Activated CD4-positive, CD25-positive, alpha-beta regulatory T cell treated with anti-CD3 and anti-CD28 coated beads, Interleukin-2, amount 50 U/mL, for 24 hours (primary cell): Measurements from ENCODE around the gene TSPAN12.

Experiments
- ATAC-seq, 2 donors: fragments of 150-1000 bp; cut with Tn5 transposase; one replicate each; pipeline ENCODE4 v1.10.0; 2021; ENCODE audit warnings: mild to moderate bottlenecking in 1 of 2, moderate library complexity in 1 of 2

TSPAN12 gene

GRCh38 chr7:120841608-120842007 is 16.3 kb downstream of the TSPAN12 start:
- no peak for ATAC-seq

GRCh38 chr7:120838281-120838682 is 19.7 kb downstream of the TSPAN12 start:
- ATAC-seq: no peak

GRCh38 chr7:120837599-120837998 is 20.3 kb downstream of the TSPAN12 start:
- ATAC-seq: no peak

- ATAC-seq: no peak
These were observed 21.3 kb downstream of the TSPAN12 start for GRCh38 chr7:120836556-120837115.

- no peak for ATAC-seq
These were observed 23.2 kb downstream of the TSPAN12 start for GRCh38 chr7:120834726-120835125.

- no peak for ATAC-seq
These were observed 24.4 kb downstream of the TSPAN12 start for GRCh38 chr7:120833546-120833945.

GRCh38 chr7:120832803-120833202 is 25.1 kb downstream of the TSPAN12 start:
- no peak for ATAC-seq

GRCh38 chr7:120831260-120831659 is 26.7 kb downstream of the TSPAN12 start:
- ATAC-seq: no peak

- no peak for ATAC-seq
These were observed 28.5 kb downstream of the TSPAN12 start for GRCh38 chr7:120829487-120829886.

- ATAC-seq: no peak
These were observed 29.4 kb downstream of the TSPAN12 start for GRCh38 chr7:120828528-120828927.

GRCh38 chr7:120827371-120828118 is 30.4 kb downstream of the TSPAN12 start:
- ATAC-seq: no peak

- no peak for ATAC-seq
These were observed 32.4 kb downstream of the TSPAN12 start for GRCh38 chr7:120825576-120825975.

GRCh38 chr7:120825152-120825551 is 32.8 kb downstream of the TSPAN12 start:
- ATAC-seq: no peak

- no peak for ATAC-seq
These were observed 38.1 kb downstream of the TSPAN12 start for GRCh38 chr7:120819861-120820260.

GRCh38 chr7:120817851-120818250 is 40.1 kb downstream of the TSPAN12 start:
- ATAC-seq: no peak

- no peak for ATAC-seq
These were observed 43.5 kb downstream of the TSPAN12 start for GRCh38 chr7:120814253-120814939.

GRCh38 chr7:120813546-120814252 is 44.2 kb downstream of the TSPAN12 start:
- ATAC-seq: no peak

GRCh38 chr7:120813089-120813488 is 44.9 kb downstream of the TSPAN12 start:
- ATAC-seq: no peak

GRCh38 chr7:120809260-120809659 is 48.7 kb downstream of the TSPAN12 start:
- ATAC-seq: no peak

GRCh38 chr7:120807390-120807789 is 50.6 kb downstream of the TSPAN12 start:
- ATAC-seq: no peak

- peak in 1 of 2 donors; percentile 36 for ATAC-seq
These were observed 51.3 kb downstream of the TSPAN12 start for GRCh38 chr7:120806669-120807068.

- ATAC-seq: no peak
These were observed 52.1 kb downstream of the TSPAN12 start for GRCh38 chr7:120805636-120806388.

GRCh38 chr7:120802751-120803150 is 55.2 kb downstream of the TSPAN12 start:
- ATAC-seq: no peak
